HG03460 (cell line): Measurements from ENCODE around the gene FOXN3.
"Not testable (repeated sequence)": the region's sequence is repeated elsewhere in the genome, so short reads cannot be mapped to it uniquely, and the experiment has no call there.

Experiments used
- ATAC-seq: cut with Tn5 transposase; IDR thresholded peaks from one replicate; pipeline ENCODE4 v1.9.1; 2021; ENCODE audit not compliant: unreplicated experiment

FOXN3 gene

GRCh38 chr14:89178800-89179535 lies 238.1 kb downstream of the FOXN3 start:
- ATAC-seq = no peak

GRCh38 chr14:89178376-89178775 lies 238.7 kb downstream of the FOXN3 start:
- ATAC-seq = no peak

- ATAC-seq = no peak
Observed at GRCh38 chr14:89175881-89176799, 240.9 kb downstream of the FOXN3 start.

DNA sequence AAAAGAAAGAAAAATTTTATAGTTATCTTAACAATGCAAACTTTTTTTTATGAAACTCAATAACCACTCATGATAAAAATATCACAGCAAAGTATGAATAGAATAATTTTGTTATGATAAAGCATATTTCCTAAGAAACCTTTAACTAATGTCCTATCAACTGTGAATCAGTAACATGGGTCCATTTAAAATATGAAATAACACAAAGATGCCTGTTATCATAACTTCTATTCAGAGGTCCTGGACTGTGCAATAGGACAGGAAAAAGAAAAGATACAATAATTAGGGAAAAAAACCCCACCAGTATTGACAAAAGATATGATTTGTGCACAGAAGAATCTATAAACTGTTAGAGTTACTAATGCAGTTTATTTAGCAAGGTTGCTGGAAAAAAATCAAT lies 245.4 kb downstream of the FOXN3 start:
- no peak for ATAC-seq

GRCh38 chr14:89171168-89171567 lies 245.9 kb downstream of the FOXN3 start:
- no peak for ATAC-seq

DNA sequence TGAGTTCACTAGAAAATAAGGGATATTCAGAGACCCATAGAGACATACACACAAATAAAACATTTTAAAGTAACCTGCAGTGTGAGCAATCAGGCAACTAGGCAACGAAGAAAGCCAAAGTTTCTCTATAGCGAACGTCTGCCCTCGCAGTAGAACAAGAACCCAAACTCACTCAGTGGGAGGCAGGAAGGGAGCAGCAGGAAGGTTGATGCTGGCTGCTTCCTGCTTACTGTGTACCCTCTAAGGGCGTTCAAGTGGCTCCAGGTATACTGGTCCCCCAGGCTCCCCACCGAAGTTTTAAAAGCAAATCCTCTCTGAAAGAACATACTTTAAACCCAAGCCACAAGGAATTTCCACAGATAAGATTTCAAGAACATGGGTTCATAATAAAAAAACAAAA lies 249.3 kb downstream of the FOXN3 start:
- no peak for ATAC-seq

DNA sequence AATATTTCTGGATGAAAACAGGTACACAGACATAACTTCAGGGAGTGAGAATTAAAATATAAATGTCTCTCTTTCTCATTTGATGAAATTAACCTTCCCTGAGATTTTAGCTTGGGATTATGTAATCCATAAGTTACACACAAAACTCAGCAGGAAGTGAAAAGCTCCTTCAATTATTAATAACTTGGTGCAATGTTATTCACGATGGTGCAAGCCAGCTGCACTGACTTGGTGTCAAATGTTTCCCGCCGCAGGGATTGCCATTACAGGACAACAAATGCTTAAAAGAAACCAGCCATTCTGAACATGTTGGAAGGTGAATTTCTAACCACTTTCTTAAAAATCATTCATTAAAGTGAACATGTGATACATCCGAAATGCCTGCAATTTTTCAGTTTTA lies 250.4 kb downstream of the FOXN3 start:
- no peak for ATAC-seq

GRCh38 chr14:89165189-89166181 lies 251.5 kb downstream of the FOXN3 start:
- peak; percentile 59 for ATAC-seq

GRCh38 chr14:89164168-89165073 lies 252.6 kb downstream of the FOXN3 start:
- ATAC-seq = peak; percentile 39

DNA sequence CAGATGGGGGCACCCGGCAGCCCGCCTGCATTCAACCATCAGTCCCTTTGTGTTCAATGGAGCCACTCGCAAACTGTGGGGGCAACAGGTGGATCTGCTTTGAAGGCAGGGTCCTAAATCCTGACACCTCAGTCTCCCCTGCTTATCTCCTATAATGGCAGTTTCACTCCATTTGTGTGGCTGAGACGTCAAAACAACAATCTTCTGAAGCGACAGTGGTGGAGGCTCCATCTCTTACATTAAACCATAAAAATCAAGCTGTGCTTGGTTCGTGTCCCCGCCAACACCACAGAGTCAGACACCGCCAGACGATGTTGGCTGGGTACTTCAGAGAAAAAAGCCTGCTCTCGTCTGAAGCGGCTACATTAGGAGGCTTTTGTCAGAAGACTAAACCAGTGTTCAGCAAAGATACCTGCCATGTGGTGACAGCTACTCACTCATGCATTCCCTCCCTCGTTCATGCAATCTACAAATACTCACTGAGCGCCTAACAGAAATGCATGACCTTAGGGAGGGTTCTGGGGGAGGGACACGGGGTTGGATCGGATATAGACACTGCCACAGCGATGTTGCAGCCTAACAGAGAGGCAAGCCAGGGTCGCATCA lies 253.9 kb downstream of the FOXN3 start:
- no peak for ATAC-seq

- no peak for ATAC-seq
Observed at GRCh38 chr14:89162586-89162985, 254.4 kb downstream of the FOXN3 start.

DNA sequence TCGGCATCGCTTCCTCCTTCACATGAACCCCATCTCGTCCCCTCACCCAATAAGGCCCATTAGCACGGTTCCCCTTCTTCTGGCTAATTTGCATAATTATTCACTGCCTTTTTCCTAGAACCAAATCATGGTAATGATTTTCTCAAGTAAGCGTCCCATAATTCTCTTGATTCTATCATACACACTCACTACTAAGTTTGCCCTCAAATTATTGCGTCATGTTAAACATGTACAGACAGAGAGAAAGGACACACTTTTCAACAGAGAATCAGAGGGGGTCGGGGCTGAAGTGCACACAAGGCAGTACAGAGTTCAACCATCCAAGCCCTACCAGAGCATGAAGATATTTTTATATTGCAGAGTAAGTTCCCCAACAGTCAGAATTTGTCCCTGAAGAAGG lies 256.6 kb downstream of the FOXN3 start:
- no peak for ATAC-seq

DNA sequence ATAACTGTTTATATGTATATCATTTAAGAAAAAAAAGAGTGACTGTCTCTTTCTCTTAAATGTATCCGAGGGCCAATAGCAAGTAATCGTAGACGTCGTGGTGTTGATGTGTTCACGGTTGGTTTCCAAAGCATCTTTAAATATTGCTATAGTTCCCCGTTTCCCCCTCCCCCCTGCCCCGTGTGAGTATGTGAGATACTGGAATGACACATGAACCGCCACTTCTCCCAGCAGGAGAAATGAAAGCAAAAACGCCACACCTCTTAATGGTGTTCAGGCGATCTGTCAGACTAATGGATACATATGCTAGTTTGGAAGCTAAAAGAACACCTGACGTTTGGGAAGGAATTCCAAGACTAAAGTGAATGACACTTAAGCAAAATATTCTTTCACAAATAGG lies 258.3 kb downstream of the FOXN3 start:
- ATAC-seq = no peak

DNA sequence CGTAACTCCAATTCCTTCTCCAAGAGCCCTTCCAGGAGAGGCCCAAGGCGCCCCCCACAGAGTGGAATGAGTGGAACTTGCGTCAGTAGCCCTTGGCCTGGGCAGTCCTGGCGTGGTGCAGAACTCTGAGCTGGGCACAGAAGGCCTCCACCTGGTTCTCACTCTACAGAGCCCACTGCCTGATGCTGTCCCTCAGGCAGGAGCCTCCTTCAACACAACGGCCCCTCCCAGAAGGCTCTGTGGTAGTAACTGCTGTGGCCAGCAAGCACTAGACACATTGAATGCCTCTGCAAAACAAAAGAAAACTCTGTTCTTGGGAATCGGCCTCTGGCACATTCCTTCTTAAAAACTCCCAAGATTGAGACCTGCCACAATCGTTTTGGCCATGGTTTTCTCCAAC lies 258.9 kb downstream of the FOXN3 start:
- ATAC-seq = not testable (repeated sequence)

DNA sequence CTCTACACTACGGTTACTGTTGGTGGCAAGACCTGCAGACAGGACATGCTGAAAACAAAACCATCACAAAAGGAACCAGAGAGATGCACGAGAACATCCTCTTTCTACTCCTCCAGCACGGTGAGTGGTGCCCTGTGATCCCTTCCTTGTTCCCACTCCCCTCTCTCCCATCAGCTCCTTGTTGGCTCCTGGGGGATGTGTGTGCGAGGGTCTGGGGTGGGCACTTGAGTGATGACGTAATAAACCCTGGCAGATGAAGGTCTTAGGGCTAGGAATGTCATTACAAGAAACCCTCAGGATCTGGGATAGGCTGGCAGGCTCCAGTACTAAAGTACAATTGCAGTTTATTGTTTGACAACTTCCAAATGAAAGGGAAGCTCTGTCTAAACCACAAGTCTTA lies 261.5 kb downstream of the FOXN3 start:
- ATAC-seq = no peak

GRCh38 chr14:89151693-89152092 lies 265.3 kb downstream of the FOXN3 start:
- not testable (repeated sequence) for ATAC-seq

GRCh38 chr14:89146274-89146673 lies 270.8 kb downstream of the FOXN3 start:
- ATAC-seq = no peak

GRCh38 chr14:89144642-89145041 lies 272.4 kb downstream of the FOXN3 start:
- no peak for ATAC-seq

- no peak for ATAC-seq
Observed at GRCh38 chr14:89144066-89144465, 273.0 kb downstream of the FOXN3 start.

DNA sequence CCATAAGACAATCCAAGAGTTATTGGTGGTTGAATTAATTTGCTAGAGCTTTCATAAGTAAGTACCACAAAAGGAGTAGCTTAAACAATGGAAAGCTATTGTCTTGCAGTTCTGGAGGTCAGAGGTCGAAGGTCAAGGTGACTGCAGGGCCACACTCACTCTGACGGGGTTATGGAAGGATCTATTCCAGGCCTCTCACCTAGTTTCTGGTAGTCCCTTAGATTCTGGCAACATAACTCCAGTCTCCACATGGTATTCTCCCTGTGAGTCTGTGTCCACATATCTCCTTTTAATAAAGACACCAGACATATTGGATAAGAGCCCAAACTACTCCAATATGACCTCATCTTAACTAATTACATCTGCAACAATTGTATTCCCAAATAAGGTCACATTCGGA lies 273.4 kb downstream of the FOXN3 start:
- ATAC-seq = no peak
